GM13976 (cell line): Measurements from ENCODE around the gene PSMG3.

Source experiments
- DNase-seq: peaks from one replicate; pipeline ENCODE4 v3.0.0; 2012; ENCODE audit warnings: low spot score
- CTCF ChIP-seq: IDR thresholded peaks from 2 replicates; pipeline ENCODE4 v1.5.1; 2012; ENCODE audit warnings: borderline replicate concordance, mild to moderate bottlenecking; ENCODE audit not compliant: insufficient read depth; ENCODE audit errors: extremely low read depth, missing control alignments, control extremely low read depth
- in situ Hi-C: fragments of 300-500 bp; cut with MboI; formaldehyde crosslinking; loops from one replicate; pipeline ENCODE4 v1.12.0; 2022; ENCODE audit warnings: low sequenced_read_pairs, mixed read lengths, inconsistent platforms; ENCODE audit not compliant: unreplicated experiment

Gene PSMG3

GRCh38 chr7:1529383-1530116 lies 40.3 kb downstream of the PSMG3 start:
- in situ Hi-C loops = no loop called here
- no peak for DNase-seq

GRCh38 chr7:1526271-1526754 lies 43.5 kb downstream of the PSMG3 start:
- no peak for TF ChIP-seq CTCF
- in situ Hi-C loops = no loop called here
- DNase-seq = no peak

More at GRCh38 chr7:1529383-1530116, 40.3 kb downstream of the PSMG3 start:
- no peak for TF ChIP-seq CTCF

GRCh38 chr7:1525409-1525808 lies 44.4 kb downstream of the PSMG3 start:
- in situ Hi-C loops = no loop called here
- no peak for TF ChIP-seq CTCF
- DNase-seq = no peak

- DNase-seq = no peak
- TF ChIP-seq CTCF = no peak
- in situ Hi-C loops = no loop called here
These were observed 46.0 kb downstream of the PSMG3 start for GRCh38 chr7:1523844-1524243.

GRCh38 chr7:1523208-1523607 lies 46.6 kb downstream of the PSMG3 start:
- no peak for TF ChIP-seq CTCF
- no peak for DNase-seq
- in situ Hi-C loops = no loop called here

- in situ Hi-C loops = no loop called here
These were observed 48.4 kb downstream of the PSMG3 start for GRCh38 chr7:1521456-1521855.

More at GRCh38 chr7:1521456-1521855, 48.4 kb downstream of the PSMG3 start:
- DNase-seq = no peak
- no peak for TF ChIP-seq CTCF
